Stimulated activated CD4-positive, alpha-beta T cell treated with anti-CD3 and anti-CD28 coated beads, Interleukin-12 subunit alpha, Interleukin-12 subunit beta, amount 100 ng/mL, for 24 hours (primary cell): ENCODE results near the gene TMEM255B.
"Not testable (repeated sequence)": the region's sequence is repeated elsewhere in the genome, so short reads cannot be mapped to it uniquely, and the experiment has no call there.

ENCODE experiments used
- DNase-seq, 2 experiments: peaks; one replicate each; pipeline ENCODE4 v3.0.0-alpha.2; 2020; ENCODE audit warnings: low read depth in 2 of 2

Gene TMEM255B

GRCh38 chr13:113734826-113735125, 24.2 kb upstream of the TMEM255B start:
- DNase-seq: no peak

GRCh38 chr13:113735194-113735593, 23.8 kb upstream of the TMEM255B start:
- DNase-seq: no peak

GRCh38 chr13:113735750-113736149, 23.3 kb upstream of the TMEM255B start:
- no peak for DNase-seq

- no peak for DNase-seq
Observed at GRCh38 chr13:113736258-113736731, 22.7 kb upstream of the TMEM255B start.

- no peak for DNase-seq
Observed at GRCh38 chr13:113737803-113738202, 21.2 kb upstream of the TMEM255B start.

- no peak for DNase-seq
Observed at GRCh38 chr13:113739527-113740285, 19.3 kb upstream of the TMEM255B start.

GRCh38 chr13:113740286-113740556, 18.8 kb upstream of the TMEM255B start:
- DNase-seq: no peak

- DNase-seq: no peak
Observed at GRCh38 chr13:113740661-113741060, 18.4 kb upstream of the TMEM255B start.

- DNase-seq: no peak
Observed at GRCh38 chr13:113741191-113741668, 17.8 kb upstream of the TMEM255B start.

- no peak for DNase-seq
Observed at GRCh38 chr13:113742000-113742441, 17.0 kb upstream of the TMEM255B start.

- no peak for DNase-seq
Observed at GRCh38 chr13:113742445-113743120, 16.4 kb upstream of the TMEM255B start.

GRCh38 chr13:113743366-113744195, 15.4 kb upstream of the TMEM255B start:
- DNase-seq: no peak

GRCh38 chr13:113744197-113745000, 14.6 kb upstream of the TMEM255B start:
- no peak for DNase-seq

- DNase-seq: no peak
Observed at GRCh38 chr13:113745059-113745458, 14.0 kb upstream of the TMEM255B start.

- DNase-seq: not testable (repeated sequence)
Observed at GRCh38 chr13:113745500-113746142, 13.4 kb upstream of the TMEM255B start.

- DNase-seq: no peak
Observed at GRCh38 chr13:113746143-113746525, 12.9 kb upstream of the TMEM255B start.

GRCh38 chr13:113746671-113747070, 12.4 kb upstream of the TMEM255B start:
- no peak for DNase-seq

GRCh38 chr13:113747291-113747833, 11.7 kb upstream of the TMEM255B start:
- DNase-seq: no peak

- no peak for DNase-seq
Observed at GRCh38 chr13:113748101-113748861, 10.7 kb upstream of the TMEM255B start.

GRCh38 chr13:113748862-113749451, 10.1 kb upstream of the TMEM255B start:
- no peak for DNase-seq
